GM13977 (cell line): ENCODE measurements around the gene AURKB.

Experiments
- DNase-seq: peaks from one replicate; pipeline ENCODE4 v3.0.0; 2012; ENCODE audit warnings: low spot score
- in situ Hi-C: fragments of 300-500 bp; cut with MboI; formaldehyde crosslinking; loops from one replicate; pipeline ENCODE4 v1.12.0; 2022; ENCODE audit warnings: low sequenced_read_pairs, low pct_unique_long_range_greater_than_20kb, mixed read lengths, inconsistent platforms; ENCODE audit not compliant: unreplicated experiment
- TF ChIP-seq, protein P1 (sequence below): IDR thresholded peaks from 2 replicates; pipeline ENCODE4 v1.5.1; 2012; ENCODE audit warnings: mild to moderate bottlenecking, control low read depth; ENCODE audit not compliant: insufficient read depth; ENCODE audit errors: extremely low read depth, missing control alignments

The AURKB gene

DNA sequence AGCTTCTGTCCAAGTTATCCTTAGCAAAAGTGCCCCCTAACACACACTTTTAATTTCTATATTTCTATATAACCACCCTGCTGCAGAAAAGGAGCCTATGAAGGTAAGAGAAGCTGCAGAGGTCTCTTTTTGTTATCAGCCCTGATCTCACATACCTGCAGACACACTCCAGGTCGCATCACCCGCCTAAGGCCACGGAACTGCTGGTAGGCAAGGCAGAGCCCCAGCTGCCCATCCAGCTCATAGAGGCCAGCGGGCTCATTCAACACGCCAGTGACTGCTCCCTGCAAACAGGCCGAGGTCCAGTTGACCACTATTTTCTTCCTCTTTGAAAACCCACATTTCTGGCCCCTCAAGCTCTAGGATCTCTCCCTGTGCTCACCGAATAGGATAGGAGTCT, 25.3 kb upstream of the AURKB start:
- TF ChIP-seq, protein P1, sequence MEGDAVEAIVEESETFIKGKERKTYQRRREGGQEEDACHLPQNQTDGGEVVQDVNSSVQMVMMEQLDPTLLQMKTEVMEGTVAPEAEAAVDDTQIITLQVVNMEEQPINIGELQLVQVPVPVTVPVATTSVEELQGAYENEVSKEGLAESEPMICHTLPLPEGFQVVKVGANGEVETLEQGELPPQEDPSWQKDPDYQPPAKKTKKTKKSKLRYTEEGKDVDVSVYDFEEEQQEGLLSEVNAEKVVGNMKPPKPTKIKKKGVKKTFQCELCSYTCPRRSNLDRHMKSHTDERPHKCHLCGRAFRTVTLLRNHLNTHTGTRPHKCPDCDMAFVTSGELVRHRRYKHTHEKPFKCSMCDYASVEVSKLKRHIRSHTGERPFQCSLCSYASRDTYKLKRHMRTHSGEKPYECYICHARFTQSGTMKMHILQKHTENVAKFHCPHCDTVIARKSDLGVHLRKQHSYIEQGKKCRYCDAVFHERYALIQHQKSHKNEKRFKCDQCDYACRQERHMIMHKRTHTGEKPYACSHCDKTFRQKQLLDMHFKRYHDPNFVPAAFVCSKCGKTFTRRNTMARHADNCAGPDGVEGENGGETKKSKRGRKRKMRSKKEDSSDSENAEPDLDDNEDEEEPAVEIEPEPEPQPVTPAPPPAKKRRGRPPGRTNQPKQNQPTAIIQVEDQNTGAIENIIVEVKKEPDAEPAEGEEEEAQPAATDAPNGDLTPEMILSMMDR: no peak
- in situ Hi-C loops: no loop called here
- no peak for DNase-seq

DNA sequence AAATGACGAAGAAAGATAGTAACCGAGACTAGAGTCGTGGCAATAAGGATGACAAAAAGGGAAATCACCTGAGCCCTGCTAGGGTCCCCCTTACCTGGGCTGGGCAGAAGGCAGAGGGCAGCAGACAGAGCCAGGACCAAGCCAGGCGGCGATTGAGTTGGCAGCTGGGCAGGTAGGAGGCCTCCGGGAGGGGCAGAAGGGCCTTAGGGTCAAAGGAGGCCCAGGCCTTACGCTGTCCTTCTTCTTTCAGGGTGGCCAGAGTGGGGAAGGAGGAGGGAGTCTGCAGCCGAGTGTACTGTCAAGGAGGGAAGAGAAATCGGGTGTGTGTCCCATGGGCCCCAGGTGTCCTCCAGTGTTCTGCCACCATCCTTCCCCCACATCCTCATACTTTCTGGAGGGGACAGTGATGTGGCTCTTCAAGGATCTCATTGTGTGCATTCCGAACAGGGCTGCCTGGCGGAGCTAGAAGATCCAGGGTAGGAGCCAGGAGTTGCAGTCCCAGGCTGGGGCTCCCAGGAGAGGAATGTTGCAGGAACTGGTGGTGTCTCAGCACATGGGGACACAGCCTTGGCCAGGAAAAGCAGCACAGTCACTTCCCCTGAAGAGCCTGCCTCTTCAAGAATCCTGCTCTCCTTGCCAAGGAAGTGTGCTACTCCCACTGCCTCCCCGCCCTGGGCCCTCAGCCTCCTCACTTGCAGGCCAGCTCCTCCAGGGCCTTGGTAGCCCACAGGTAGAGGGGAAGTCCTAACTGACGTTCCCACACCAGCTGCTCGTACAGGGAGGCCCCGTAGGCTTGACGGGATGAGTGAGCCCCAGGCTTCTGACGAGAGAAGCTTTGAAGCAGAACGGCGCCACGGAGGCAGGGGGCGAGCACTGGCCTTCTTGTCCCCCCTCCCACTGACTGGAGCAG, 24.2 kb upstream of the AURKB start:
- in situ Hi-C loops: no loop called here
- no peak for DNase-seq
- TF ChIP-seq, protein P1: no peak

DNA sequence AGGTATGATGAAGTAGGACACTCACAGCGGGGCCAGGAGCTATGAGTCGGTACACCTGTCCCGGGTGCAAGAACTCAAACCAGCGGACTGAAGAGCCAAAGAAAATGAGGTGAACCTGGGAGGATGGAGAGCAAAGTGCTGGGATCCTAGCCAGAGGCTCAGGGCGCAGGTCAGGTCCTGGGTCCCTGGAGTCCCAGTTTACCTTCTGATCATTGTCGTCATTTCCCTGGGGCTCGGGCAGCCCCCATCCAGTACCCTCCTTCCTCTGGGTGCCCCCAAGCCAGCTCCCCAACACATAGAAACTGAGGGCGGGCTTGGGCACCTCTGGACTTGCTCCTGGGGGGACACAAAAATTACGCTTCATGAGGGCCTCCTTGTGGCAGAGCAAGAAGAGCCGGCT, 21.3 kb upstream of the AURKB start:
- TF ChIP-seq, protein P1: no peak
- in situ Hi-C loops: no loop called here
- DNase-seq: no peak

DNA sequence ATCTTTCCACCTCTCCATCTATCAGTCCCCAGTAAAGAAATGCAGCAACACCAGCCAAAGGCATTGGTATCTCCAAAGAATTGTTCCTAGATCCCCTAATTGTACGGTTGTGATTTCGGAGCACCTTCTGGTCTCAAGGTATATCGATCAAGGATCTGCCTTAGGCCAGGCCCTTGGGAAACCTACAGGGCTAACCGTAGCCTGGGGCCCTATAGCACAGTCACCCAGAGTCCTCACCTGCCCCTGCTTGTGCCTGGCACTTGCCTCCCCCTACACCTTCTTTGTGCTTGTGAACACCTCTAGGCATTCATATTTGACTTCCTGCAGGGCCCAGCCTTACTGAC, 16.8 kb upstream of the AURKB start:
- in situ Hi-C loops: no loop called here
- TF ChIP-seq, protein P1: no peak
- no peak for DNase-seq

DNA sequence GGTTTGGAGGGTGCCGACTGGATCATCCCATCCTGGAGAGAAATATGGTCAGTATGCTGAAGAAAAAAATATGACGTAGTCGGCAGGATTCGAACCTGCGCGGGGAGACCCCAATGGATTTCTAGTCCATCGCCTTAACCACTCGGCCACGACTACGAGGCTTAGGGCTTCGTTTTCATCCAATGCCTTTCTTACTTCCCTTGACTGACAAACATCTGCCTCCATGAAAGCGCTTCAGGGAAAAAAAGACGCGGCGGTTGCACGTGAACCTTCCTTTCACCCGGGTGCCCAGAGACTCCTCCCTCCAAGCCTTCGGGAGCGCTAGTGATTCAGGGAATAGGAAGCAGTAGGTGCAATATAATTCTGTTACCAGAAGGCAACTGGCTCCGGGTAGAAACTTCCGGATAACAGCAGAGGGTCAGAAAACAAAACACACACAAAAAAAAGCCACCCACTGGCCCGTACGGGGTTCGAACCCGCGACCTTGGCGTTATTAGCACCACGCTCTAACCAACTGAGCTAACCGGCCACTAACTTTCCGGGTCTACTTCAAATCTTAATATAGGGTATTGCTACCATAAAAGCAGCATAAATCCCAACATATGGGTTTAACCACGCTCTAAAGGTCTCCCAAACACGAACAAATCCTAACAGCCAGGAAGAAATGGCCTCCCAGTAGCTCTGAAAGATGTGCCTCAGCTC, 16.3 kb upstream of the AURKB start:
- in situ Hi-C loops: no loop called here
- peak; percentile 60 for DNase-seq
- TF ChIP-seq, protein P1: no peak

DNA sequence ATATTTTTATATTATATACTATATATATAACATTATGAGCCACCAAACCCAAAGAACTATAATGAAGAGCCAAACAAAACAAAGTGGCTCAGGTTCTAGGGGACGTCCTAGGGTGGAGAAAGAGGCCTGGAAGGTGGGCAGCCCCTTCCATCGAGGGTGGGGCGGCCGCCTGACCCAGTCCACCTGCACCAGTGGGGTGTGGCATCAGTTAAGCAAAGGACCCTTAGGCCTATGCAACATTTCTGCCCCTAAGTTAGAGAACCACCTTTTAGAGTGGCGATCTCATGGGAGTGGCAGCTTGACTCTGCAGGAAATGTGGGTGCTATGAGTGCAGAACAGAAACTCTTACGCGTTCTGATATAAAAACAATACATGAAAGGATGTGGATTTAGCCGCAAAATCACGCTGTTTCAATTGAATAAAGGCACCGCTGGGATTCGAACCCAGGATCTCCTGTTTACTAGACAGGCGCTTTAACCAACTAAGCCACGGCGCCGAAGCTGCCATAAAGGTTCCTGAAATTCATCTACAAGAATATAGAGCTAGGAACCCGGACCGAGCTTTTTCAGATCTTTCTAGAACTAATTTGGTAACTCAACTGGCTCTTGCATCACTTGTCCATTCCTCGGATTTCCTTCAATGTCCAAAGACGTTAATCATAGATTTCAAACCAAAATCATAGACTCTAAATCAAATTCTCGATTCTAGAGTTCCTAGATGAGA, 15.6 kb upstream of the AURKB start:
- TF ChIP-seq, protein P1: no peak
- DNase-seq: no peak
- in situ Hi-C loops: no loop called here
